HG02981 (cell line): ENCODE results near the gene AGBL1.

Experiments used
- ATAC-seq: cut with Tn5 transposase; IDR thresholded peaks from one replicate; pipeline ENCODE4 v1.9.1; 2021; ENCODE audit warnings: mild to moderate bottlenecking, moderate library complexity; ENCODE audit not compliant: unreplicated experiment

The AGBL1 gene

GRCh38 chr15:86162641-86163040, 83.0 kb downstream of the AGBL1 start:
- ATAC-seq = no peak

GRCh38 chr15:86163816-86164215, 84.1 kb downstream of the AGBL1 start:
- no peak for ATAC-seq

GRCh38 chr15:86164232-86164898, 84.7 kb downstream of the AGBL1 start:
- no peak for ATAC-seq

GRCh38 chr15:86165265-86166211, 85.9 kb downstream of the AGBL1 start:
- no peak for ATAC-seq

- no peak for ATAC-seq
These were observed 88.2 kb downstream of the AGBL1 start for GRCh38 chr15:86167841-86168240.

- ATAC-seq = no peak
These were observed 99.2 kb downstream of the AGBL1 start for GRCh38 chr15:86178845-86179244.

- no peak for ATAC-seq
These were observed 104.2 kb downstream of the AGBL1 start for GRCh38 chr15:86183596-86184491.

GRCh38 chr15:86193716-86194380, 114.2 kb downstream of the AGBL1 start:
- no peak for ATAC-seq

GRCh38 chr15:86197770-86198169, 118.1 kb downstream of the AGBL1 start:
- ATAC-seq = no peak

- no peak for ATAC-seq
These were observed 119.9 kb downstream of the AGBL1 start for GRCh38 chr15:86199467-86200145.

- ATAC-seq = no peak
These were observed 121.8 kb downstream of the AGBL1 start for GRCh38 chr15:86201313-86202008.

GRCh38 chr15:86203462-86203861, 123.8 kb downstream of the AGBL1 start:
- no peak for ATAC-seq

GRCh38 chr15:86205096-86205495, 125.4 kb downstream of the AGBL1 start:
- no peak for ATAC-seq

GRCh38 chr15:86213420-86213819, 133.7 kb downstream of the AGBL1 start:
- no peak for ATAC-seq

GRCh38 chr15:86213888-86214287, 134.2 kb downstream of the AGBL1 start:
- no peak for ATAC-seq

GRCh38 chr15:86221119-86221518, 141.4 kb downstream of the AGBL1 start:
- ATAC-seq = no peak

- no peak for ATAC-seq
These were observed 149.6 kb downstream of the AGBL1 start for GRCh38 chr15:86229306-86229705.

- no peak for ATAC-seq
These were observed 150.3 kb downstream of the AGBL1 start for GRCh38 chr15:86229936-86230335.
